ENCODE measurements around the gene FASTKD1. TPM values are rescaled to one million over a fixed set of nuclear protein-coding genes. Genes with fewer than 3 reads are reported as not detected.
A peak's percentile ranks its signal among the peaks of the same experiment; 100 is the strongest.

The FASTKD1 gene
- total and polyA plus RNA-seq, 10 of the 15 experiments (the other 5 are each of a cell fraction or from before 2014, with no cell fraction given) = 45.6 to 76.1 (median 63.4) TPM

DNA sequence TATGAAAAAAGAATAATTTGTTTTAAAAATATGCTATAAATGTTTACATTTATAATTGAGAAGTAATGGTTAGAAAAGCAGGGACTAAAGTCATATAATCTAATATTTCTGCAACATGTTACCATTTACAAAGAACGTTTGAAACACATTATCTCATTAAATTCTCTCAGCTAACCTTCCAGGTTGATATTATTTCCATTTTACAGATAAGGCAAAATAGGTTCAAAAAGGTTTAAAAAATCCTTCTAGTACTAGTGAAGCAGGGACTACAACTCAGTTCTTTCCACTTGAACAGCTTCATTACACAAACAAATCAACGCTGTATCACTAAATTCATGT is 875 bp downstream of the FASTKD1 start:
- Histone ChIP-seq H3K9ac (ENCODE audit: control insufficient read depth, insufficient read depth, low read length) (peak overlapping the region; percentile 74), H3K4me2 (ENCODE audit: control insufficient read depth, insufficient read depth) (peak overlapping the region; percentile 26), H3K27ac (ENCODE audit: control insufficient read depth, insufficient read depth) (peak overlapping the region; percentile 71), H2AFZ (ENCODE audit: control insufficient read depth, low read depth, low read length) (peak overlapping the region; percentile 99), H4K20me1 (ENCODE audit: control insufficient read depth, insufficient read depth) (no peaks in the 10 kb centered on the region), H3K27me3 (replicated peaks in 1 of 2; ENCODE audit: control insufficient read depth in 2 of 2, insufficient read depth in 2 of 2, low read length in 1 of 2) (no peaks in the 10 kb centered on the region), H3K9me3 (replicated peaks; ENCODE audit: control insufficient read depth, insufficient read depth, low read length) (no peaks in the 10 kb centered on the region), H3K36me3 (ENCODE audit: control insufficient read depth in 2 of 2, insufficient read depth in 2 of 2, low read length in 1 of 2) (peaks cover 0 to 7% of the 10 kb centered on the region in 2 experiments; a peak in 2 of 4 replicates), H3K4me1 (ENCODE audit: control insufficient read depth, insufficient read depth, low read length) (no peaks in the 10 kb centered on the region), H3K4me3 (peak overlapping the region; percentile 81), H3K79me2 (ENCODE audit: control insufficient read depth, insufficient read depth, low read length) (peaks cover 41% of the 10 kb centered on the region)
- intact Hi-C loops (cut with micrococcal nuclease; ENCODE audit: unreplicated experiment) (no loop called here), in situ Hi-C loops (cut with MboI) (no loop called here)
- no TSS peak for BruUV-seq (replicated peaks)
- SMC1A ChIA-PET (ENCODE audit: uncharacterized antibody, unreplicated experiment) = interaction anchor here (1.0 to 2.4 kb wide), 9 partner anchors 11 to 230 kb away, joined by 3 to 26 read pairs (median 3); partner anchors contain the start of gene PPIG
- TF ChIP-seq PML (IDR thresholded peaks at IDR 0.05; ENCODE audit: low read length) (no peak), STAT1 (conservative IDR thresholded peaks at IDR 0.05) (no peak), SMARCA5 (IDR thresholded peaks at IDR 0.05) (no peak), GABPA (IDR thresholded peaks at IDR 0.05; ENCODE audit: low read depth) (no peak), POU2F2 (IDR thresholded peaks at IDR 0.05; ENCODE audit: borderline replicate concordance, low read depth, low read length) (no peak), SIN3A (IDR thresholded peaks at IDR 0.05; ENCODE audit: low read depth, low read length) (no peak), MTA2 (IDR thresholded peaks at IDR 0.05; ENCODE audit: low read depth) (no peak), NR2C2 (IDR thresholded peaks at IDR 0.05; ENCODE audit: borderline replicate concordance, control insufficient read depth, insufficient read length, low read depth) (no peak), WRNIP1 (IDR thresholded peaks at IDR 0.05; ENCODE audit: borderline replicate concordance, low read depth, low read length) (no peak)
- TF ChIP-seq, protein P1, sequence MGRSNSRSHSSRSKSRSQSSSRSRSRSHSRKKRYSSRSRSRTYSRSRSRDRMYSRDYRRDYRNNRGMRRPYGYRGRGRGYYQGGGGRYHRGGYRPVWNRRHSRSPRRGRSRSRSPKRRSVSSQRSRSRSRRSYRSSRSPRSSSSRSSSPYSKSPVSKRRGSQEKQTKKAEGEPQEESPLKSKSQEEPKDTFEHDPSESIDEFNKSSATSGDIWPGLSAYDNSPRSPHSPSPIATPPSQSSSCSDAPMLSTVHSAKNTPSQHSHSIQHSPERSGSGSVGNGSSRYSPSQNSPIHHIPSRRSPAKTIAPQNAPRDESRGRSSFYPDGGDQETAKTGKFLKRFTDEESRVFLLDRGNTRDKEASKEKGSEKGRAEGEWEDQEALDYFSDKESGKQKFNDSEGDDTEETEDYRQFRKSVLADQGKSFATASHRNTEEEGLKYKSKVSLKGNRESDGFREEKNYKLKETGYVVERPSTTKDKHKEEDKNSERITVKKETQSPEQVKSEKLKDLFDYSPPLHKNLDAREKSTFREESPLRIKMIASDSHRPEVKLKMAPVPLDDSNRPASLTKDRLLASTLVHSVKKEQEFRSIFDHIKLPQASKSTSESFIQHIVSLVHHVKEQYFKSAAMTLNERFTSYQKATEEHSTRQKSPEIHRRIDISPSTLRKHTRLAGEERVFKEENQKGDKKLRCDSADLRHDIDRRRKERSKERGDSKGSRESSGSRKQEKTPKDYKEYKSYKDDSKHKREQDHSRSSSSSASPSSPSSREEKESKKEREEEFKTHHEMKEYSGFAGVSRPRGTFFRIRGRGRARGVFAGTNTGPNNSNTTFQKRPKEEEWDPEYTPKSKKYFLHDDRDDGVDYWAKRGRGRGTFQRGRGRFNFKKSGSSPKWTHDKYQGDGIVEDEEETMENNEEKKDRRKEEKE (IDR thresholded peaks at IDR 0.05) = no peak
- no peak for ATAC-seq
- WGBS (ENCODE audit: insufficient coverage, insufficient replicate concordance, low lambda C conversion rate, missing lambda C conversion rate) = 0% methylated on average over 2 of the region's 2 CpGs
- CTCF ChIA-PET = interaction anchor here (1.2 to 2.9 kb wide), 4 partner anchors 11 to 251 kb away, joined by 5 to 17 read pairs (median 8); partner anchors contain the start of genes METTL5 and PPIG
- POLR2A ChIA-PET = interaction anchor here (0.6 to 3.3 kb wide), 5 partner anchors 10 to 471 kb away, joined by 3 to 25 read pairs (median 6); partner anchors contain the start of gene PPIG
- no peak for DNase-seq (ENCODE audit: low read depth, low spot score)
- FAIRE-seq = no peak
- RAD21 ChIA-PET (ENCODE audit: unreplicated experiment) = interaction anchor here (0.7 to 3.2 kb wide), 7 partner anchors 12 to 361 kb away, joined by 3 to 21 read pairs (median 4); partner anchors contain the start of genes BBS5 and PPIG

All from GM12878 (cell line).